HTR-8/SVneo (cell line): ENCODE measurements around the gene GDF2.

ENCODE experiments used
- DNase-seq: peaks from one replicate; pipeline ENCODE4 v3.0.0; 2011; ENCODE audit warnings: low spot score, mixed read lengths; ENCODE audit not compliant: insufficient read length
- FAIRE-seq: peaks from 2 replicates; lab custom pipeline; 2011; peaks lifted over from hg19 to GRCh38; lab: Jason Lieb, UNC

GDF2 gene

GRCh38 chr10:47322300-47323061 is at the start of gene GDF2:
TSS of gene GDF2 (plus strand) at chr10:47322454. CDS start at chr10:47322669, 215 bp downstream.
- DNase-seq (no peak), FAIRE-seq (no peak)

GRCh38 chr10:47276071-47276470 is 46.2 kb upstream of the GDF2 start:
- FAIRE-seq (no peak), DNase-seq (no peak)

- no peak for FAIRE-seq
Observed at GRCh38 chr10:47276576-47277351, 45.5 kb upstream of the GDF2 start.

GRCh38 chr10:47277352-47278151 is 44.7 kb upstream of the GDF2 start:
- DNase-seq (no peak), FAIRE-seq (no peak)

More at GRCh38 chr10:47276576-47277351, 45.5 kb upstream of the GDF2 start:
- no peak for DNase-seq

GRCh38 chr10:47278152-47278473 is 44.1 kb upstream of the GDF2 start:
- DNase-seq (no peak), FAIRE-seq (no peak)

GRCh38 chr10:47278720-47279119 is 43.5 kb upstream of the GDF2 start:
- DNase-seq: no peak
- FAIRE-seq: no peak

GRCh38 chr10:47279276-47279675 is 43.0 kb upstream of the GDF2 start:
- FAIRE-seq (no peak), DNase-seq (no peak)

- no peak for DNase-seq
- FAIRE-seq: no peak
Observed at GRCh38 chr10:47282005-47282656, 40.1 kb upstream of the GDF2 start.

GRCh38 chr10:47282657-47283018 is 39.6 kb upstream of the GDF2 start:
- DNase-seq (no peak), FAIRE-seq (no peak)

- FAIRE-seq: no peak
Observed at GRCh38 chr10:47283101-47283630, 39.1 kb upstream of the GDF2 start.

GRCh38 chr10:47283848-47284247 is 38.4 kb upstream of the GDF2 start:
- FAIRE-seq (no peak), DNase-seq (no peak)

More at GRCh38 chr10:47283101-47283630, 39.1 kb upstream of the GDF2 start:
- no peak for DNase-seq

- FAIRE-seq (no peak), DNase-seq (no peak)
Observed at GRCh38 chr10:47285381-47286115, 36.7 kb upstream of the GDF2 start.

- FAIRE-seq (no peak), DNase-seq (no peak)
Observed at GRCh38 chr10:47286116-47286505, 36.1 kb upstream of the GDF2 start.

GRCh38 chr10:47286591-47287315 is 35.5 kb upstream of the GDF2 start:
- DNase-seq (no peak), FAIRE-seq (no peak)

GRCh38 chr10:47287365-47287802 is 34.9 kb upstream of the GDF2 start:
- FAIRE-seq (no peak), DNase-seq (no peak)

- FAIRE-seq (no peak), DNase-seq (no peak)
Observed at GRCh38 chr10:47287805-47288204, 34.4 kb upstream of the GDF2 start.

GRCh38 chr10:47288236-47288635 is 34.0 kb upstream of the GDF2 start:
- DNase-seq (no peak), FAIRE-seq (no peak)

- DNase-seq (no peak), FAIRE-seq (no peak)
Observed at GRCh38 chr10:47288916-47289495, 33.2 kb upstream of the GDF2 start.
